HEK293T (cell line): ENCODE measurements around the gene CEACAM21.

Experiments
- CTCF ChIA-PET: fragments of 350-600 bp; formaldehyde crosslinking; extraction: SDS; loops from one replicate; lab custom pipeline; 2021; ENCODE audit warnings: antibody characterized with exemption, inconsistent platforms; lab: Yijun Ruan, JAX
- POLR2A ChIA-PET: fragments of 350-600 bp; formaldehyde crosslinking; extraction: SDS; loops from one replicate; lab custom pipeline; 2020; ENCODE audit warnings: antibody characterized with exemption, inconsistent platforms; lab: Yijun Ruan, JAX
- DNase-seq: peaks from one replicate; pipeline ENCODE4 v3.0.0; 2012; ENCODE audit warnings: mixed read lengths; ENCODE audit errors: extremely low spot score
- ARNT ChIP-seq: fragments of 450-650 bp; IDR thresholded peaks from 2 replicates; pipeline ENCODE4 v1.6.1; 2017; ENCODE audit warnings: mild to moderate bottlenecking
- BHLHE40 ChIP-seq: fragments of 450-650 bp; IDR thresholded peaks from 2 replicates; pipeline ENCODE4 v1.6.1; 2016; ENCODE audit warnings: mild to moderate bottlenecking, moderate library complexity, borderline replicate concordance
- CTBP1 ChIP-seq: fragments of 450-650 bp; IDR thresholded peaks from 2 replicates; pipeline ENCODE4 v1.6.1; 2016; ENCODE audit warnings: borderline replicate concordance
- ELF4 ChIP-seq: fragments of 450-650 bp; IDR thresholded peaks from 2 replicates; pipeline ENCODE4 v1.6.1; 2017; ENCODE audit warnings: antibody characterized with exemption
- FOXA1 ChIP-seq: fragments of 450-650 bp; IDR thresholded peaks from 2 replicates; pipeline ENCODE4 v1.6.1; 2016; ENCODE audit warnings: mild to moderate bottlenecking
- FOXK2 ChIP-seq: fragments of 450-650 bp; IDR thresholded peaks from 2 replicates; pipeline ENCODE4 v1.6.1; 2016; ENCODE audit warnings: mild to moderate bottlenecking
- FOXM1 ChIP-seq: fragments of 450-650 bp; IDR thresholded peaks from 2 replicates; pipeline ENCODE4 v1.6.1; 2017; ENCODE audit warnings: mild to moderate bottlenecking, borderline replicate concordance
- HDGF ChIP-seq: fragments of 450-650 bp; IDR thresholded peaks from 2 replicates; pipeline ENCODE4 v1.6.1; 2017; ENCODE audit warnings: antibody characterized with exemption, borderline replicate concordance
- L3MBTL2 ChIP-seq: fragments of 450-650 bp; conservative IDR thresholded peaks from 2 replicates; pipeline ENCODE4 v1.6.1; 2016; ENCODE audit warnings: mild to moderate bottlenecking
- LEF1 ChIP-seq: fragments of 450-650 bp; IDR thresholded peaks from 2 replicates; pipeline ENCODE4 v1.6.1; 2017; ENCODE audit warnings: mild to moderate bottlenecking, borderline replicate concordance
- NFRKB ChIP-seq: fragments of 450-650 bp; IDR thresholded peaks from 2 replicates; pipeline ENCODE4 v1.6.1; 2016; ENCODE audit warnings: mild to moderate bottlenecking, moderate library complexity
- PKNOX1 ChIP-seq: fragments of 450-650 bp; IDR thresholded peaks from 2 replicates; pipeline ENCODE4 v1.6.1; 2016
- SP1 ChIP-seq: fragments of 450-650 bp; IDR thresholded peaks from 2 replicates; pipeline ENCODE4 v1.6.1; 2017
- SUZ12 ChIP-seq: fragments of 450-650 bp; IDR thresholded peaks from 2 replicates; pipeline ENCODE4 v1.6.1; 2016; ENCODE audit warnings: mild to moderate bottlenecking
- TARDBP ChIP-seq: fragments of 450-650 bp; IDR thresholded peaks from 2 replicates; pipeline ENCODE4 v1.6.1; 2016
- ZNF384 ChIP-seq: fragments of 450-650 bp; IDR thresholded peaks from 2 replicates; pipeline ENCODE4 v1.6.1; 2016

The CEACAM21 gene

DNA sequence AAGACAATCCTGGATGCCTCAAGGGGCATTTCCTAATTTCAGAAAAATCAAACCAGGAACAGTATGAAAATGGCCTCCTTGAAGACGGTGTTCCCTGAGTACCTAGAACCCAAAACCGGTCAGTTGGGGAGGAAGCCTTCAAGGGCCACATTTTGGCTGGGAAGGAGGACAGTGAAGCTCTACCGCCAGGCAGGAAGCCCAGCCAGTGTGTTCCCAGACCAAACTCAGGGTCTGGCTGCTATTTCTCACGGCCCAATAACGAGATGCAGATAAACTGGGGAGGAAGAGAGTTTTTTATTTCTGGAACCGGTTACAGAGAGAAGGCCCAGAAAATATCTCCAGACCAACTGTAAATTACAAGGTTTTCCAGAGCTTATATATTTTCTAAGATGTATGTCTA lies 24.3 kb upstream of the CEACAM21 start:
- TF ChIP-seq SP1 (no peak), TARDBP (no peak), FOXA1 (no peak), ARNT (no peak), L3MBTL2 (no peak), FOXK2 (no peak), BHLHE40 (no peak), LEF1 (no peak), NFRKB (no peak), ZNF384 (no peak), HDGF (no peak), PKNOX1 (no peak), FOXM1 (no peak), SUZ12 (no peak), ELF4 (no peak), CTBP1 (no peak)
- POLR2A ChIA-PET, result no interaction called here
- CTCF ChIA-PET, result no interaction called here
- no peak for DNase-seq

GRCh38 chr19:41552558-41552957 lies 23.4 kb upstream of the CEACAM21 start:
- POLR2A ChIA-PET, result interaction anchor here (1.4 kb wide), 1 partner anchor 113 kb away, joined by 3 read pairs; the partner anchor contains the start of gene DMAC2
- TF ChIP-seq FOXK2 (no peak), SP1 (no peak), ELF4 (no peak), FOXA1 (no peak), PKNOX1 (no peak), NFRKB (no peak), SUZ12 (no peak), ARNT (no peak), CTBP1 (no peak), L3MBTL2 (no peak), BHLHE40 (no peak), HDGF (no peak), FOXM1 (no peak), ZNF384 (no peak)
- DNase-seq, result no peak
- CTCF ChIA-PET, result no interaction called here

DNA sequence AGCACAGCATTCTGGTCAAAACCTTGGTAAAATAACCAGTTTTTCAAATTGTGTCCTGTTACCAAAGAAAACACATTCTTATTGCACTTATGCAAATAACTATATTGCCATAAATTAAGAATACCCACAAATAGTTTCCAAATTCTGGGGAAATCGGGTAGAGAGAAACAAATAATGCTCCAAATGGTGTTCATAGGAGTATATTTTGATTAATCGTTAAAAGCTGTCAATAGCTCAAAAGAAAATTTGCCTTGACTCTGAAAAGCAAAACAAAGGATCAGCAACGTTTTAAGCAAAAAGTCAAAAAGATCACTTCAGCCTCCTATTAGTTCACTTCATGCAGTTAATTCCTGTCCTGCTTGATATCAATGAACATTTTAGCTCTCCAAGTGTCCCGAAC lies 22.2 kb upstream of the CEACAM21 start:
- TF ChIP-seq HDGF (no peak), L3MBTL2 (no peak), ZNF384 (no peak), FOXA1 (no peak), SP1 (no peak), NFRKB (no peak), TARDBP (no peak), CTBP1 (no peak), LEF1 (no peak), FOXM1 (no peak), PKNOX1 (no peak), BHLHE40 (no peak), ELF4 (no peak), FOXK2 (no peak), ARNT (no peak), SUZ12 (no peak)
- ChIA-PET CTCF (no interaction called here), POLR2A (interaction anchor here (1.4 kb wide), 1 partner anchor 114 kb away, joined by 3 read pairs; the partner anchor contains the start of gene DMAC2)
- no peak for DNase-seq

DNA sequence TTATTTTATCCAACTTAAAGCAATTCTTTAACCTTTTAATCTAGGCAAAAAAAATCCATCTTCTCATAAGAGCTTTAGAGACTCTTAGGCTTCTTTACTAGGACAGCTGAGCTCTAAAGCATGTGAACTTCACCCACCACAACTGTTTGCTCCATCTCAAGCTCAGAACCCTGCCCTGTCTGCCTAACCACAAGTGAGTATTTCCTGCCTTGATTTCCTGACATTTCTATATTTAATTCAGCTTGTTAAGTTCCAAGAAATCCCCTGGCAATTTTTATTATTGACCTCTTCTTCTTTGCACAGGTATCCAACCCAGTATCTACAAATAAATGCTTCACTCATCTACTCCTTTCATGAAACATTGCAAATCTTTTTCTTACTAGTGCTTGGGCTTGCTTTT lies 21.1 kb upstream of the CEACAM21 start:
- ChIA-PET POLR2A (no interaction called here), CTCF (interaction anchor here (0.9 kb wide), 1 partner anchor 8 kb away, joined by 3 read pairs; no protein-coding TSS in a partner anchor)
- DNase-seq, result no peak
- TF ChIP-seq L3MBTL2 (no peak), HDGF (no peak), FOXK2 (no peak), SUZ12 (no peak), SP1 (no peak), LEF1 (no peak), NFRKB (no peak), CTBP1 (no peak), BHLHE40 (no peak), FOXA1 (no peak), ARNT (no peak), ELF4 (no peak), ZNF384 (no peak), FOXM1 (no peak), PKNOX1 (no peak), TARDBP (no peak)

DNA sequence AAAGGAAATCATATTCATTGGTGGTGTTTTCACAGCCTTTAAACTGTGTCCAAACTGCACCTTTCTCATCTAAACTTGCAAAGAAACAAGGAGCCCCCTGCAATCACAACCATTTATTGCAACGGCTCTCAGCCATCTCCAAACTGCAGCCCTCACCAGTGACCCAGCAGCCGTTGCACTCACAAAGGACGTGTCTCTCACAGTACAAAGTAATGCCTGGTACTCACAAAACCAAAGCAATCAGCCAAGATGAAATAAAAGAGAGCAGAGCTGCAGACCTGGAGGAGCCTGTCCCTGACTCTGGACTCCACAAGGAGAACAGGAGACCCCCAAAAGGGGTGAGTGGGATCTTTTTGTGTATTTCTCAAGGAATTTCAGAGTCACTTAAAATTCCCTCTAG lies 20.2 kb upstream of the CEACAM21 start:
- TF ChIP-seq SP1 (no peak), BHLHE40 (no peak), PKNOX1 (no peak), HDGF (no peak), TARDBP (no peak), CTBP1 (no peak), FOXK2 (no peak)
- DNase-seq, result no peak
- CTCF ChIA-PET, result no interaction called here
- POLR2A ChIA-PET, result no interaction called here
